Measurements from ENCODE around the gene STK26.
"Not testable (repeated sequence)": the region's sequence is repeated elsewhere in the genome, so short reads cannot be mapped to it uniquely, and the experiment has no call there.

Gene STK26

GRCh38 chrX:132037479-132037993, 14.4 kb downstream of the STK26 start:
- no peak for DNase-seq (ENCODE audit: low spot score)

- DNase-seq (ENCODE audit: low spot score): no peak
Observed at GRCh38 chrX:132040066-132040465, 17.0 kb downstream of the STK26 start.

GRCh38 chrX:132041015-132041414, 17.9 kb downstream of the STK26 start:
- no peak for DNase-seq (ENCODE audit: low spot score)

- no peak for DNase-seq (ENCODE audit: low spot score)
Observed at GRCh38 chrX:132043977-132044376, 20.9 kb downstream of the STK26 start.

GRCh38 chrX:132044953-132045352, 21.9 kb downstream of the STK26 start:
- no peak for DNase-seq (ENCODE audit: low spot score)

GRCh38 chrX:132045456-132045855, 22.4 kb downstream of the STK26 start:
- DNase-seq (ENCODE audit: low spot score): no peak

- DNase-seq (ENCODE audit: low spot score): no peak
Observed at GRCh38 chrX:132046533-132046932, 23.4 kb downstream of the STK26 start.

- DNase-seq (ENCODE audit: low spot score): not testable (repeated sequence)
Observed at GRCh38 chrX:132051778-132052177, 28.7 kb downstream of the STK26 start.

GRCh38 chrX:132058050-132058449, 34.9 kb downstream of the STK26 start:
- no peak for DNase-seq (ENCODE audit: low spot score)

GRCh38 chrX:132058975-132059374, 35.9 kb downstream of the STK26 start:
- DNase-seq (ENCODE audit: low spot score): no peak

- DNase-seq (ENCODE audit: low spot score): no peak
Observed at GRCh38 chrX:132059973-132060540, 37.0 kb downstream of the STK26 start.

GRCh38 chrX:132063334-132063733, 40.2 kb downstream of the STK26 start:
- DNase-seq (ENCODE audit: low spot score): no peak

GRCh38 chrX:132063862-132064261, 40.8 kb downstream of the STK26 start:
- DNase-seq (ENCODE audit: low spot score): no peak

GRCh38 chrX:132068405-132068804, 45.3 kb downstream of the STK26 start:
- DNase-seq (ENCODE audit: low spot score): no peak

GRCh38 chrX:132071254-132071653, 48.2 kb downstream of the STK26 start:
- DNase-seq (ENCODE audit: low spot score): no peak

- DNase-seq (ENCODE audit: low spot score): no peak
Observed at GRCh38 chrX:132077414-132077813, 54.3 kb downstream of the STK26 start.

- DNase-seq (ENCODE audit: low spot score): no peak
Observed at GRCh38 chrX:132077912-132078311, 54.8 kb downstream of the STK26 start.

- DNase-seq (ENCODE audit: low spot score): no peak
Observed at GRCh38 chrX:132085786-132086185, 62.7 kb downstream of the STK26 start.

GRCh38 chrX:132086672-132087071, 63.6 kb downstream of the STK26 start:
- no peak for DNase-seq (ENCODE audit: low spot score)

GRCh38 chrX:132088864-132089263, 65.8 kb downstream of the STK26 start:
- DNase-seq (ENCODE audit: low spot score): no peak

- no peak for DNase-seq (ENCODE audit: low spot score)
Observed at GRCh38 chrX:132090403-132091159, 67.5 kb downstream of the STK26 start.

GRCh38 chrX:132092439-132093065, 69.5 kb downstream of the STK26 start:
- peak; percentile 58 for DNase-seq (ENCODE audit: low spot score)

GRCh38 chrX:132093239-132093860, 70.2 kb downstream of the STK26 start:
- no peak for DNase-seq (ENCODE audit: low spot score)
